ENCODE measurements around the gene SLC2A5.

DNA sequence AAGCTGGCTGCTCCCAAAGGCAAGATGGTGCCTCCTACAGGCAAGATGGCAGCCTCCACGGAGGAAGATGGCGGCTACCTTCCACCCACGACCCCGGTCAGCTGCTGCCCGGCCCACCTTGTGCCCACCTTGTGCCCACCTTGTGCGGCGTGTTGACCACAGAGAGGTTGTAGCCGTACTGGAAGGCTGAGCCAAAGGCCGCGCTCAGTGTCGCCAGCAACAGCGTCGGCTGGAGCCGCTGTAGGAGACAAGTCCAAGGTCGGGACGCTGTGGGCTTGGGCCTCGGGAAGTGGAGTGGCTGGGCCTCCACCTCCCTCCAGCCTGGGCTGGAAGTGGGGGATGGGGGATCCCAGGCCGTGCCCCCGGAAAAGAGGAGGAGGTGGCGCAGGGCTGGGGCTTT is 44.6 kb downstream of the SLC2A5 start:
- TF ChIP-seq CTCF (IDR thresholded peaks at IDR 0.05) (no peak), POLR2A (IDR thresholded peaks at IDR 0.05) (no peak)

Data from adrenal gland (tissue), 5 donors.